ENCODE measurements around the gene USPL1.

The USPL1 gene

DNA sequence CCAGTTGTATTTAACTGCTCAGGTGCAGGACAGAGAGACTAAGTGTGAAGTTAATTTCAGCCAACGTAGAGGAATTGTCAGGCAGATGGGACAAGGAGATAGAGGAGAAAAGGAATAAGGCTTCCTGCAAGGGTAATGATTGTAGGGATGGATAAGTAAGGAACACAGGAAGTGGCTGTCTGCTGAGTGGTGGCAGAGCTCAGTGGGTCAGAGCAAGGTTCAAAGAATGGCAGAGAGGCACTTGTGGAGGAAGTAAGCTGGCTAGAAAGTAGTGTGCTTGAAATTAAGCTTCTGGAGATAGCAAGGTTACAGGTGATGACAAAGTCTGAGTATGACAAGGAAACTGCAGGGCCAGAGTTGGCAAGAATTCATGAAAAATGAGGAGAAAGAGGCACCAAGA, 47.9 kb downstream of the USPL1 start:
- no peaks in the 10 kb centered on the region for H3K27me3 ChIP-seq (ENCODE audit: insufficient read depth, low read length)
- no peak overlapping the region for H3K27ac ChIP-seq (ENCODE audit: low read length)
- 0 out of 2 replicates have a peak, but pooled peaks cover 3% of the 10 kb centered on the region for H3K4me1 ChIP-seq (ENCODE audit: insufficient read depth, low read length)
- no peaks in the 10 kb centered on the region for H3K36me3 ChIP-seq (ENCODE audit: insufficient read depth, low read depth, low read length)
- H3K4me3 ChIP-seq (ENCODE audit: low read length) = no peak overlapping the region
- no peak overlapping the region for H3K9ac ChIP-seq (ENCODE audit: low read depth, low read length)
- no peaks in the 10 kb centered on the region for H3K9me3 ChIP-seq (ENCODE audit: insufficient read depth, low read depth, low read length)

DNA sequence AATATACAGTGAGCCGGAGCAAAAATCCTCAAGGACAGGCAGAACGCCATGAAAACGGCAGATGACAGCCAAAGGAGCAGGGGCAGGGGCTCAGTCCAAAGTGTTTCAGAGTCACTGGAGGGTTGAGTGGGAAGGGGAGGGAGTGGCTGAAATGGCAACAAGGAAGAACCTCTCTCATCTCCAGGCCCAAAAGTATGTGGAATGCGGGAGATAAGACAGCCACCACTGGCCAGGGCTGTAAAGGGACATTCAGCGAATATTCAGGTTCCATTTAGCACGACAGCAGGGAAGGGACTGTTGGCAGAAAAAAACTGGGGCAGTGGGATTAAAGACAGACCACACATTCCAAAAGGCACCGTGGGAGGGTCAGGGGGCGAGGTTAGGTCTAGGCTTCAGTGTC, 48.4 kb downstream of the USPL1 start:
- Histone ChIP-seq H3K9me3 (ENCODE audit: insufficient read depth, low read depth, low read length) (no peaks in the 10 kb centered on the region), H3K4me1 (ENCODE audit: insufficient read depth, low read length) (0 out of 2 replicates have a peak, but pooled peaks cover 3% of the 10 kb centered on the region), H3K27ac (ENCODE audit: low read length) (no peak overlapping the region), H3K27me3 (ENCODE audit: insufficient read depth, low read length) (no peaks in the 10 kb centered on the region), H3K4me3 (ENCODE audit: low read length) (no peak overlapping the region), H3K36me3 (ENCODE audit: insufficient read depth, low read depth, low read length) (no peaks in the 10 kb centered on the region), H3K9ac (ENCODE audit: low read depth, low read length) (no peak overlapping the region)

DNA sequence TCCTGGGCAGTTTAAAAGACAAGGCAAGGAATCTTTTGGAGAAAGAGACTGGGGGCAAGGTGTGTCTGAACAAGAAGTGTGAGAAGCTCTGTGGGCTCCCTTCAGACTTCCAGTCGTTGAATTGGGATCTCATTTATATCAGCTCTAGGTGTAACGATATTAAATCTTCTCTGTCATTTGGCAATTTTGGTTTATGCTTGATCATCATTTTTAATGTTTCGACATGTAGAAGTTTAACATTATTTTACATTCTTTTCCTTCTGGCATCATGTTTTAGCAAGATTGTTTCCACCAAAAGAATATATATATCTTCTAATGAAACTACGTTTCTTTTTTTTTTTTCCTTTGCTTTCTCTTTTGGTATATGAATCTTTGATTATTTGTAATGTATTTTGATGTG, 49.3 kb downstream of the USPL1 start:
- H3K27me3 ChIP-seq (ENCODE audit: insufficient read depth, low read length) = no peaks in the 10 kb centered on the region
- 0 out of 2 replicates have a peak, but pooled peaks cover 3% of the 10 kb centered on the region for H3K4me1 ChIP-seq (ENCODE audit: insufficient read depth, low read length)
- H3K9ac ChIP-seq (ENCODE audit: low read depth, low read length) = no peak overlapping the region
- no peak overlapping the region for H3K27ac ChIP-seq (ENCODE audit: low read length)
- no peaks in the 10 kb centered on the region for H3K36me3 ChIP-seq (ENCODE audit: insufficient read depth, low read depth, low read length)
- no peaks in the 10 kb centered on the region for H3K9me3 ChIP-seq (ENCODE audit: insufficient read depth, low read depth, low read length)
- H3K4me3 ChIP-seq (ENCODE audit: low read length) = no peak overlapping the region

DNA sequence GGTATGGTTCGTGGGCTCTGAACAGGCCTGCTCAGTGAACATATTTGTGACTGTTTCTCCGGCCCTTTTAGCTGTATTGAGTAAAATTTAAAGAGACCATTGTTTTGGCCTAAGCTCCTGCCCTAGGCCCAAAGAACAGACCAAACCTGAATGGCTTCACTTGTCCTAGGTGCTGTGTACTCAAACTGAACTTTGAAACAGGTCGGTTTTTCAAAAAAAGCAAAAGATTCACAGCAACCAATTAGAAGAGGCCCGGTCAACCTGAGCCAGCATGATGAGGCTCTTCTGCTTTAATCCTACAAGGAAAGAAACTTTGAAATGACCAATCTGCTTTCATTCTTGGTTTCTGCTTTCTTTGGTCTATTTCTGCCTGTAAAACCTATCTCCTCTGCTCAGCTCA, 50.6 kb downstream of the USPL1 start:
- no peaks in the 10 kb centered on the region for H3K36me3 ChIP-seq (ENCODE audit: insufficient read depth, low read depth, low read length)
- H3K4me1 ChIP-seq (ENCODE audit: insufficient read depth, low read length) = 0 out of 2 replicates have a peak, but pooled peaks cover 3% of the 10 kb centered on the region
- H3K9ac ChIP-seq (ENCODE audit: low read depth, low read length) = no peak overlapping the region

DNA sequence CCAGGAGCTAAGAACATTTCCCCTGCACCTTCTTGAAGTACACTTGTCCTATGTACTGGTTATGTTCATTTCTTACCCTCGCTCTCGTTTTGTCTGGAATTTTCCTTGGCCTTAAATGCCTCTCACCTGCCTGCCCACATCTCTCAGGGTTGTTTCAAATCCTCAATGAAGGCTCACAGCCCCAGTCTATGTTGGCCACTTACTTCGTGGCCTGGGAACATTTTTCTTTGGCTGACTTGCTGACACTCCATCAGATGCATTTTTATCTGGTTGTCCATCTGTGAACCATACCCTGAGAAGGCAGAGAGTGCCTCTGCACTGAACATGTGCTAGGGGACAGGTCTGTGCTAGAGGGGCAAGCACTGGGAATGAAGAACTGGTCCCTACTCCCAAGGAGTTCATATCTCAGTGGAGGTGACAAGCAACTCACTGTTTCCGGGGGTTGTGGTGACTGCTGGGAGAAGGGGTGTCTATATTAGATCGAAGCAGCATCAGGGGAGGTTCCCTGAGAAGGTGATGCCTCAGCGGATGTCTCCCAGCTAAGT, 53.6 kb downstream of the USPL1 start:
- Histone ChIP-seq H3K27ac (ENCODE audit: low read length) (no peak overlapping the region), H3K9ac (ENCODE audit: low read depth, low read length) (no peak overlapping the region), H3K36me3 (ENCODE audit: insufficient read depth, low read depth, low read length) (no peaks in the 10 kb centered on the region), H3K4me1 (ENCODE audit: insufficient read depth, low read length) (0 out of 2 replicates have a peak, but pooled peaks cover under 1% of the 10 kb centered on the region), H3K27me3 (ENCODE audit: insufficient read depth, low read length) (peaks cover 13% of the 10 kb centered on the region), H3K9me3 (ENCODE audit: insufficient read depth, low read depth, low read length) (no peaks in the 10 kb centered on the region), H3K4me3 (ENCODE audit: low read length) (no peak overlapping the region)

More for the DNA sequence above, 50.6 kb downstream of the USPL1 start:
- no peaks in the 10 kb centered on the region; the same call in 1 of the 2 replicates for H3K27me3 ChIP-seq (ENCODE audit: insufficient read depth, low read length)
- H3K4me3 ChIP-seq (ENCODE audit: low read length) = no peak overlapping the region
- no peak overlapping the region for H3K27ac ChIP-seq (ENCODE audit: low read length)
- H3K9me3 ChIP-seq (ENCODE audit: insufficient read depth, low read depth, low read length) = no peaks in the 10 kb centered on the region

DNA sequence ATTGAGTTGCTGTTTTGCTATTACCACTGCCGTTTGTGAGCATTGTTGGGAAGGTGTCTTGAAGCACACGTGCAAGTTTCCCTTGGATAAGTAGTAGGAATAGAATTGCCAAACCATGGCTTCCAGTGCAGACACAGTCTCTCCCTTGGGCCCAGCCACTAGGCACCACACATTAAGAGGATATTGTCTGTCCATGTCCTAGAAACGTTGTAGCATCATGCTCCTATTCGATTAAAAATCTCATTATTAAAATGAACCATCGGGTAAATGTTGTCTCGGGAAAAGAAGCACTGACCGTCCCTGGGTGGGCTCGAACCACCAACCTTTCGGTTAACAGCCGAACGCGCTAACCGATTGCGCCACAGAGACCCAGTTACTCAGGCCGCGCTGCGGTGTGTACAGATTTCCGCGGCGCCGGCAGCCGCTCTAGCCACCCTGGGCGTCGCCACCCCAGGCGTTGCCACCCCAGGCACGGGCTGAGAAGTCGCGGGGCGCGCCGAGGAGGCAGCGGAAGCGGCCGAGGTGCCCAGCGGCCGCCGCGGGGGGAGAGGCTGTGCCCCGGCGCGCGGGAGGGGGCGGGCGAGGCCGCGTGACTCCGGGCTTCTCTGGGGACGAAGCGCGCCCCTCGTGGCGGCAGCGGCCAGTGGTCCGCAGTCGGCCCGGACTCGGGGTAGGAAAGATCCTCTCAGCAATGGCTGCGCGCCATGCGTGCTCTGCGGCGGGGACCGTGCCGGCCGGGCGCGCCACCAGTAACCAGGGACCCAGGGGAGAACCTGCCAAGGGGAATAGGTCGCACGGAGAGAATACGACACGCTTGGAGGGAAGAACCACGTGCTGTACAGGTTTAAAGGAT, 56.2 kb downstream of the USPL1 start:
- no peaks in the 10 kb centered on the region for H3K9me3 ChIP-seq (ENCODE audit: insufficient read depth, low read depth, low read length)
- H3K4me1 ChIP-seq (ENCODE audit: insufficient read depth, low read length) = no peaks in the 10 kb centered on the region
- no peaks in the 10 kb centered on the region for H3K36me3 ChIP-seq (ENCODE audit: insufficient read depth, low read depth, low read length)
- no peak overlapping the region for H3K27ac ChIP-seq (ENCODE audit: low read length)
- peak overlapping the region; percentile 66 for H3K4me3 ChIP-seq (ENCODE audit: low read length)
- peak overlapping the region; percentile 73; the same call in 1 of the 2 replicates for H3K9ac ChIP-seq (ENCODE audit: low read depth, low read length)
- peaks cover 13% of the 10 kb centered on the region for H3K27me3 ChIP-seq (ENCODE audit: insufficient read depth, low read length)

DNA sequence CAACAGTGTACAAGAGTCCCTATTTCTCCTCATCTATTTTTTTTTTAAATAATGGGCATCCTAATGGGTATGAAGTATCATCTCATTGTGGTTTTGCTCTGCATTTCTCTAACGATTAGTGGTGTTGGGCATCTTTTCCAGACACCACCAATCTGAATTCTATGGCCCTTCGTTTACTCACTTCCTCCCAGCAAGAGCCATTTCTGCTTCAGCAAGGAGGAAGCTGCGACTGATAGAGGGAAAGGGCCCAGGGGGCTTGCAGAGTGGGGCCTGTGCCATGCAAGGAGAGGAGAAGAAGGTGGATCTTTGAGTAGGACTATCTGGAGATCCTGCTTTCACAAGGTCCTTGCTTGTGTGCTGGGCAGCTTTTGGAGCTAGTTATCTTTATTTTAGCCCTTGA, 58.0 kb downstream of the USPL1 start:
- Histone ChIP-seq H3K9ac (ENCODE audit: low read depth, low read length) (no peak overlapping the region), H3K36me3 (ENCODE audit: insufficient read depth, low read depth, low read length) (no peaks in the 10 kb centered on the region), H3K4me1 (ENCODE audit: insufficient read depth, low read length) (no peaks in the 10 kb centered on the region), H3K9me3 (ENCODE audit: insufficient read depth, low read depth, low read length) (no peaks in the 10 kb centered on the region), H3K27ac (ENCODE audit: low read length) (no peak overlapping the region), H3K4me3 (ENCODE audit: low read length) (no peak overlapping the region), H3K27me3 (ENCODE audit: insufficient read depth, low read length) (peaks cover 13% of the 10 kb centered on the region)

DNA sequence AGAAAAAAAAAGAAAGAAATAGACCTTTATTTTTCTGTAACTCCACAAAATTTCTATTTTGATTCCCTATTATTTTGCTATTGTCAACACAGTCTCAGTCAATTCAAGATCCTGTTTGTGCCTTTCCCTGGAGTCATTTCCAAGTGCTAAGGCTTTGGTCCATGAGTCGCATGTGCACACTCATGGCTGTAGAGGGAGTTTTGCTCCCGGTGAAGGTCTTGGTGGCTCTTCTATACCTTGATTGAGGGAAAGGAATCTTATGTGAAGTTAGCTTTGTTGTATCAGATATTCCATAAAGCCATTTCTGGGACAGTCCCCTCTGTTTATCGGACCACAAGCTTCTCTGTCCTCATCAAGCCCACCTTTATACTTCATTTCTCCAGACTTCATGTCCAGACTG, 59.0 kb downstream of the USPL1 start:
- Histone ChIP-seq H3K27me3 (ENCODE audit: insufficient read depth, low read length) (peaks cover 13% of the 10 kb centered on the region), H3K9me3 (ENCODE audit: insufficient read depth, low read depth, low read length) (no peaks in the 10 kb centered on the region), H3K4me1 (ENCODE audit: insufficient read depth, low read length) (no peaks in the 10 kb centered on the region), H3K27ac (ENCODE audit: low read length) (no peak overlapping the region), H3K36me3 (ENCODE audit: insufficient read depth, low read depth, low read length) (no peaks in the 10 kb centered on the region), H3K4me3 (ENCODE audit: low read length) (no peak overlapping the region), H3K9ac (ENCODE audit: low read depth, low read length) (no peak overlapping the region)

DNA sequence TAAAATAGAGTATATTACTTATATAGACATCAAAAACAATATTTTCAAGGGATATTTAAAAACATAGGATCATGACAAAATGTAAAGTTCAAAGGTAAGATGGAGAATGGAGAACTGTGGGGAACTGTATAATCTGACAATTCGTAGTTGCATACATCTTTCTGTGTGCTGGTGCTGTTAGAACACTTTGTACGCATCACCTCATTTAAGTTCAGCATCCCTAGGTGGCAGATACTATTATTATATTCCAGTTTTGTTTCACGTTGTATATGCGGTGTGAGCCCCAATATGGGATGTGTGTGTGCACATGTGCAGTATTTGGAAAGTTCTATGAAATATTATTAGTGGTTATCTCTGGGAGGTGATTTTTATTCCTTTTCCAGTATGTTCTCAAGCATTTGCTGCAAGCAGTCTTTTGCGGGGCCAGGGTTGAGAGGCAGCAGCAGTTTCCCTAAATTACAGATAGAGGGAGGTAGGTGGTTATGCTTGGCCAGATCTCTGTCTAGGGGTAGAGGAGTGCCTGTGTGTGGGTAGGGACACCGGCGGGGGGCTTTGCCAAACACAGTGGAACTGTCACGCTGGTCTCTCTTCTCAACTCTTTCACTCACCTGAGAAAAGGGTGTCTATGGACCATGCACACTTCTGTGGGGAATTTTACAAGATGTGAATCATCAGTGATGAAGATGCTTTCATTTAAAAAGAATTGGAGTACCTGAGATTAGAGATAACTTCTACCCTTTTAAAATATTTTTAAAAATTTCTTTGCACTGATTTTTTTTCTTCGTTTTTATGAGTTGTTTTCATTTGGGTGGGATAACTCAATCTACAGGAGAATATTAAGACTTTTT, 62.0 kb downstream of the USPL1 start:
- no peaks in the 10 kb centered on the region for H3K4me1 ChIP-seq (ENCODE audit: insufficient read depth, low read length)

DNA sequence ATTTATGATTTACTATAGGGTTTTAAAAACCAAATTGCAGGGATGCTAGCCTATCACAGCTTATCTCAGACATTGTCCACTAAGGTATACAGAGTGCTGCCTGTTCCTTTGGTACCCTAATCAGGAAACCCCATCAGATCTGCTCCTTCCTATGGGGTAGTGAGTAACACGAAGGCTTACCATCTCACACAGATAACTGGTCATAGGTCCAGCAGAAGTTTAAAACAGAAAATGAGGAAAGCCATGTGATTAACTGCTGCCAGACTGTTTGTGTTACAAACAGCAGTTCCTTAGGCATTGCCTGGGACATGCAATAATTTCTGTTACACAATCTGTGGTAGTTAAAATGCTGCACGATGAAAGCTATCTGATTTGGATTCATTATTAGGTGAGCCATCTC, 64.1 kb downstream of the USPL1 start:
- H3K9me3 ChIP-seq (ENCODE audit: insufficient read depth, low read depth, low read length) = no peaks in the 10 kb centered on the region
- no peaks in the 10 kb centered on the region for H3K36me3 ChIP-seq (ENCODE audit: insufficient read depth, low read depth, low read length)
- H3K27ac ChIP-seq (ENCODE audit: low read length) = no peak overlapping the region
- H3K27me3 ChIP-seq (ENCODE audit: insufficient read depth, low read length) = no peaks in the 10 kb centered on the region
- no peaks in the 10 kb centered on the region for H3K4me1 ChIP-seq (ENCODE audit: insufficient read depth, low read length)
- no peak overlapping the region for H3K4me3 ChIP-seq (ENCODE audit: low read length)
- H3K9ac ChIP-seq (ENCODE audit: low read depth, low read length) = no peak overlapping the region

More for the DNA sequence above, 62.0 kb downstream of the USPL1 start:
- Histone ChIP-seq H3K9me3 (ENCODE audit: insufficient read depth, low read depth, low read length) (no peaks in the 10 kb centered on the region), H3K9ac (ENCODE audit: low read depth, low read length) (no peak overlapping the region), H3K27ac (ENCODE audit: low read length) (no peak overlapping the region), H3K36me3 (ENCODE audit: insufficient read depth, low read depth, low read length) (no peaks in the 10 kb centered on the region), H3K27me3 (ENCODE audit: insufficient read depth, low read length) (peaks cover 8% of the 10 kb centered on the region), H3K4me3 (ENCODE audit: low read length) (no peak overlapping the region)

DNA sequence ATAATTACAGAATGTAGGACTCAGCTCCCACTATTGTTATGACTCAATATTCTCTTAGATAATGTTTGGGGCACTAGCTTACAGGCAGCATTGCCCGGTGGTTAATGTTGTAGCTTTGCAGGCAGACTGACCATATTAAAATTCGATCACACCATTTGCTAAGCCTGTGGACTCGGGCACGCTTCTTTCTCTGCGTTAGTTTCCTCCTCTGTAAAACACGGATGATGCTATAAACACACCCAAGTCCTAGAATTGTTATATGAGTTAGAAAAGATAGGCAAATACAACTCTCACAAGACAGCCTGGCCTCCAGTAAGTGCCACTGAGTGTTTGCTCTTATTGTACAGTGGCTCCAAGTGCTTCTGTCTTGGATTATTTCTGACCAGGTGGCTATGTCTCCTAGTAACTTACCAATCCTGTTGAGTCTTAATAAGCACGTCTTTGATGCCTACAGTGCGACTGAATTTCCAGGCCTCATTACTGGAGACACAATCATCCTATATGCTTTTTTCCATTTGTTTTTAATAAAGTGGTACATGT, 67.7 kb downstream of the USPL1 start:
- Histone ChIP-seq H3K27ac (ENCODE audit: low read length) (no peak overlapping the region), H3K4me3 (ENCODE audit: low read length) (no peak overlapping the region), H3K4me1 (ENCODE audit: insufficient read depth, low read length) (no peaks in the 10 kb centered on the region), H3K27me3 (ENCODE audit: insufficient read depth, low read length) (no peaks in the 10 kb centered on the region), H3K36me3 (ENCODE audit: insufficient read depth, low read depth, low read length) (no peaks in the 10 kb centered on the region), H3K9ac (ENCODE audit: low read depth, low read length) (no peak overlapping the region), H3K9me3 (ENCODE audit: insufficient read depth, low read depth, low read length) (no peaks in the 10 kb centered on the region)

Measured in iPS-20b (cell line).